Esophagus muscularis mucosa (tissue), 3 donors: Measurements from ENCODE around the gene ARSK.

Experiments used
- CTCF ChIP-seq, 3 experiments: fragments of 200-600 bp in 2 of 3; fragments of 450-650 bp in 1 of 3; sonication (generic) in 2 of 3; IDR thresholded peaks; one replicate each; pipeline ENCODE4 v1.5.1; 2017 to 2019; ENCODE audit warnings: antibody characterized with exemption in 3 of 3, mild to moderate bottlenecking in 2 of 3, moderate library complexity in 1 of 3
- POLR2A ChIP-seq: fragments of 450-650 bp; IDR thresholded peaks from one replicate; pipeline ENCODE4 v1.6.1; 2017; ENCODE audit warnings: antibody characterized with exemption, moderate library complexity, mild to moderate bottlenecking, low read depth

GRCh38 chr5:95511606-95512005 is 43.3 kb upstream of the ARSK start:
- no peak for TF ChIP-seq CTCF (IDR thresholded peaks at IDR 0.05)
- no peak for TF ChIP-seq POLR2A
